ENCODE results near the gene MYH15. TPM values are rescaled to one million over a fixed set of nuclear protein-coding genes. Genes with fewer than 3 reads are reported as not detected.
A peak's percentile ranks its signal among the peaks of the same experiment; 100 is the strongest.

MYH15 gene
- total and polyA plus RNA-seq, 2 of the 4 experiments (the other 2 are of a cell fraction) = 0.10 to 0.36 TPM

DNA sequence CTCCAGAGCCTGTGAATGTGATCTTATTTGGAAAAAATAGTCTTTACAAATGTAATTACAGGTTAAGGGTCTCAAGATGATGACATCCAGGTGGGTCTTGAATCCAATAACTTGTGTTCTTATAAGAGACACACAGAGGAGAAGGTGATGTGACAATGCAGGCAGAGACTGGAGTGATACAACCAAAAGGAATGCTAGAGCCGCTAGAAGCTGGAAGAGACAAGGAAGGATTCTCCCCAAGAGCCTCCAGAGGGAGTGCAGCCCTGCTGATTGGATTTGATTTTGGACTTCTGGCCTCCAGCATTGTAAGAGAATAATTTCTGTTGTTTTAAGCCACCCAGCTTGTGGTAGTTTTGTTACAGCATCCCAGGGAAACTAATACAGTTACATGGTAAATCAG, 9.7 kb downstream of the MYH15 start:
- Histone ChIP-seq H2AFZ (replicated peaks; ENCODE audit: low read length, poor library complexity) (no peak overlapping the region), H3K9me1 (ENCODE audit: insufficient read depth, low read length) (no peaks in the 10 kb centered on the region), H3K9ac (ENCODE audit: low read depth, low read length) (no peak overlapping the region), H3K23ac (ENCODE audit: low read depth, low read length) (no peak overlapping the region), H3K27me3 (ENCODE audit: control insufficient read depth, insufficient read depth, low read length) (no peaks in the 10 kb centered on the region), H2AK9ac (replicated peaks; ENCODE audit: low read depth, low read length, poor library complexity) (no peak overlapping the region), H3K4me3 (ENCODE audit: insufficient read depth, low read depth, low read length) (no peak overlapping the region), H3K56ac (ENCODE audit: extremely low read depth, insufficient read depth, low read length) (no peak overlapping the region), H2BK120ac (ENCODE audit: low read depth, low read length) (no peak overlapping the region), H3K4me1 (ENCODE audit: control insufficient read depth, insufficient read depth, low read length) (no peaks in the 10 kb centered on the region), H3K18ac (ENCODE audit: low read depth, low read length) (no peak overlapping the region), H2BK20ac (ENCODE audit: low read depth, low read length) (no peak overlapping the region), H2AK5ac (ENCODE audit: low read depth, low read length) (no peak overlapping the region), H3K14ac (replicated peaks; ENCODE audit: low read depth, low read length) (no peak overlapping the region), H3K36me3 (ENCODE audit: control insufficient read depth, insufficient read depth, low read length) (no peaks in the 10 kb centered on the region), H3K9me3 (ENCODE audit: control insufficient read depth, insufficient read depth, low read length) (no peaks in the 10 kb centered on the region), H4K20me1 (ENCODE audit: insufficient read depth, low read length) (no peaks in the 10 kb centered on the region), H3K27ac (ENCODE audit: insufficient read depth, low read length) (no peak overlapping the region), H3K4ac (ENCODE audit: low read depth, low read length) (no peak overlapping the region), H4K8ac (ENCODE audit: low read depth in 2 of 2, low read length in 2 of 2) (no peak overlapping the region), H4K91ac (ENCODE audit: insufficient read depth, low read depth, low read length) (no peak overlapping the region), H2BK15ac (ENCODE audit: low read depth, low read length) (no peak overlapping the region), H3K4me2 (ENCODE audit: low read depth, low read length) (no peak overlapping the region), H2BK5ac (ENCODE audit: low read depth, low read length, poor library complexity, severe bottlenecking) (no peak overlapping the region), H3K79me1 (ENCODE audit: low read depth in 1 of 2, low read length in 2 of 2) (no peaks in the 10 kb centered on the region), H4K5ac (ENCODE audit: low read depth, low read length) (no peak overlapping the region)
- ChIA-PET CTCF (no interaction called here), POLR2A (ENCODE audit: unreplicated experiment) (no interaction called here)
- no CpG with 5 or more reads among the region's 1 CpG for WGBS, 2 experiments (ENCODE audit: extremely low coverage in 2 of 2, insufficient read length in 1 of 2)
- in situ Hi-C loops (cut with MboI; ENCODE audit: low sequenced_read_pairs) (no loop called here), dilution Hi-C loops (cut with HindIII; ENCODE audit: low sequenced_read_pairs, unreplicated experiment) (no loop called here), intact Hi-C loops (cut with micrococcal nuclease) (no loop called here)
- no TSS peak for BruUV-seq (replicated peaks)
- DNase-seq = peak; percentile 31
- peak; percentile 35 for ATAC-seq (ENCODE audit: low read depth)
- TF ChIP-seq, protein P1, sequence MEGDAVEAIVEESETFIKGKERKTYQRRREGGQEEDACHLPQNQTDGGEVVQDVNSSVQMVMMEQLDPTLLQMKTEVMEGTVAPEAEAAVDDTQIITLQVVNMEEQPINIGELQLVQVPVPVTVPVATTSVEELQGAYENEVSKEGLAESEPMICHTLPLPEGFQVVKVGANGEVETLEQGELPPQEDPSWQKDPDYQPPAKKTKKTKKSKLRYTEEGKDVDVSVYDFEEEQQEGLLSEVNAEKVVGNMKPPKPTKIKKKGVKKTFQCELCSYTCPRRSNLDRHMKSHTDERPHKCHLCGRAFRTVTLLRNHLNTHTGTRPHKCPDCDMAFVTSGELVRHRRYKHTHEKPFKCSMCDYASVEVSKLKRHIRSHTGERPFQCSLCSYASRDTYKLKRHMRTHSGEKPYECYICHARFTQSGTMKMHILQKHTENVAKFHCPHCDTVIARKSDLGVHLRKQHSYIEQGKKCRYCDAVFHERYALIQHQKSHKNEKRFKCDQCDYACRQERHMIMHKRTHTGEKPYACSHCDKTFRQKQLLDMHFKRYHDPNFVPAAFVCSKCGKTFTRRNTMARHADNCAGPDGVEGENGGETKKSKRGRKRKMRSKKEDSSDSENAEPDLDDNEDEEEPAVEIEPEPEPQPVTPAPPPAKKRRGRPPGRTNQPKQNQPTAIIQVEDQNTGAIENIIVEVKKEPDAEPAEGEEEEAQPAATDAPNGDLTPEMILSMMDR (conservative IDR thresholded peaks at IDR 0.05; ENCODE audit: low read depth, low read length) = 0 out of 2 replicates have a peak, but pooled peaks have one; percentile 8
- no peak for TF ChIP-seq CHD1 (IDR thresholded peaks at IDR 0.05; ENCODE audit: low read depth, low read length)

Data from IMR-90 (cell line).